HepG2 (cell line): ENCODE results near the gene MTA2. TPM values are rescaled to one million over a fixed set of nuclear protein-coding genes. Genes with fewer than 3 reads are reported as not detected.

ENCODE experiments used
- GATAD1 ChIP-seq: IDR thresholded peaks from 2 replicates; pipeline ENCODE4 v1.6.1; 2016; ENCODE audit warnings: missing genetic modification reagents, missing compliant biosample characterization
- KAT8 ChIP-seq: IDR thresholded peaks from 2 replicates; pipeline ENCODE4 v1.6.1; 2016; ENCODE audit warnings: missing genetic modification reagents, missing compliant biosample characterization
- MAZ ChIP-seq, 2 experiments: sonication (generic) in 1 of 2; formaldehyde crosslinking in 1 of 2; IDR thresholded peaks; 2 replicates each; pipeline versions ENCODE4 v1.5.0 to v1.6.1; 2012 to 2020; ENCODE audit warnings: low read depth in 2 of 2, mild to moderate bottlenecking in 2 of 2, borderline replicate concordance in 1 of 2, improper control_type of control experiment in 1 of 2, low read length in 1 of 2, missing genetic modification reagents in 1 of 2, moderate library complexity in 1 of 2
- NR3C1 ChIP-seq: sonication (generic); formaldehyde crosslinking; IDR thresholded peaks from 2 replicates; pipeline ENCODE4 v1.4.0; 2020; ENCODE audit warnings: missing genetic modification reagents
- RBM22 ChIP-seq: fragments of 200-400 bp; formaldehyde crosslinking; optimal IDR thresholded peaks from 2 replicates; pipeline ENCODE3; 2017; ENCODE audit warnings: mild to moderate bottlenecking, low read length, moderate library complexity
- YEATS4 ChIP-seq: sonication (generic); formaldehyde crosslinking; IDR thresholded peaks from 2 replicates; pipeline ENCODE4 v1.4.0; 2020; ENCODE audit warnings: missing genetic modification reagents, borderline replicate concordance
- ZNF329 ChIP-seq: sonication (generic); formaldehyde crosslinking; IDR thresholded peaks from 2 replicates; pipeline ENCODE4 v1.9.0; 2021; ENCODE audit warnings: low read depth, mild to moderate bottlenecking, missing genetic modification reagents
- ZNF331 ChIP-seq: sonication (generic); formaldehyde crosslinking; IDR thresholded peaks from 2 replicates; pipeline ENCODE4 v1.4.0; 2020; ENCODE audit warnings: missing genetic modification reagents
- ZNF780A ChIP-seq: sonication (generic); formaldehyde crosslinking; IDR thresholded peaks from 2 replicates; pipeline ENCODE4 v1.8.0; 2022; ENCODE audit warnings: mild to moderate bottlenecking, missing genetic modification reagents, moderate library complexity
- polyA plus RNA-seq, 8 experiments: library from polyadenylated mRNA; depleted of rRNA in 3 of 8; stranded (reverse) in 7 of 8; unstranded in 1 of 8; fragments of >200 nt; fragmentation: Illumina TruSeq in 4 of 8; extraction: Trizol in 4 of 8; gene quantifications; 2 replicates each; pipeline versions ENCODE4 v1.2.1 to v1.2.3, GENCODE V29; 2011 to 2016; ENCODE audit warnings: low read depth in 4 of 8, missing spikeins in 1 of 8, mixed read lengths in 1 of 8; ENCODE audit not compliant: insufficient read depth in 1 of 8
- total RNA-seq, 5 experiments: library from RNA; depleted of rRNA; stranded (reverse); fragments of >200 nt; fragmentation: Illumina TruSeq; extraction: Trizol; gene quantifications; 2 replicates each; pipeline ENCODE4 v1.2.3, GENCODE V29; 2016; ENCODE audit warnings: low read depth in 1 of 5
- TF ChIP-seq, protein P1 (sequence below): sonication (generic); formaldehyde crosslinking; IDR thresholded peaks from 2 replicates; pipeline ENCODE4 v1.4.0; 2020; ENCODE audit warnings: missing genetic modification reagents, low read depth, mild to moderate bottlenecking, borderline replicate concordance
- TF ChIP-seq, protein P2 (sequence below): sonication (generic); formaldehyde crosslinking; IDR thresholded peaks from 2 replicates; pipeline ENCODE4 v1.9.0; 2021; ENCODE audit warnings: missing genetic modification reagents, mild to moderate bottlenecking, borderline replicate concordance
- TF ChIP-seq, protein P3 (sequence below): sonication (generic); formaldehyde crosslinking; IDR thresholded peaks from 2 replicates; pipeline ENCODE4 v1.8.0; 2022; ENCODE audit warnings: mild to moderate bottlenecking, missing genetic modification reagents; ENCODE audit not compliant: insufficient replicate concordance

Gene MTA2
- total and polyA plus RNA-seq, 2 of the 13 experiments (the other 11 are each of a cell fraction or from before 2014, with no cell fraction given) = 14.0 to 70.0 TPM

DNA sequence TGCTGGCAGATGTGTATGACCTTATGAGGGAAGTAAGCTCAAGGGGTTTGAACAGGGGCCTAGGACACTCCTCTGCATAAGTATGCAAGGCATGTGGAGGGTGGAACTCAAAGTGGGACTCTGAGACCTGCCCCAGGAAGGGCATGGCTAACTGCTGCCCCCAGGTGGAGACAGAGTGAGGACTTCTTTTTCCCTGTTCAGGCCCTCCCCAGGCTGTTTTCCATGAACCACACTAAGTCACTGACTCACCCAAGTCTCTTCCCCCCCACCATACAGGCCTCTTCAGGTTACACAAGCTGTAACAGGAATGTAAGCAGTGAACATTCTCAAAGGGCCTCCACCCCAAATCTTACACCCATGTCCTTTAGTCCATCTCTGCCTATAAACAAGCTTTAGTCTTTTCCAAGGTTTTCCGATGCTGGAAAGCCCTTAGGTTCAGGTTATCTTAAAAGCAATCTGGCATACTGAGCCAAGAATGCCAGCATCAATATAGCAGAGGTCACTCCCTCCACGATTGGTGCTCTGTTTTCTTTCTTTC lies 41.0 kb downstream of the MTA2 start (continued):
- TF ChIP-seq KAT8 (CRISPR knock-in tag) = 0 out of 2 replicates have a peak, but pooled peaks have one; percentile 30
- TF ChIP-seq, protein P1, sequence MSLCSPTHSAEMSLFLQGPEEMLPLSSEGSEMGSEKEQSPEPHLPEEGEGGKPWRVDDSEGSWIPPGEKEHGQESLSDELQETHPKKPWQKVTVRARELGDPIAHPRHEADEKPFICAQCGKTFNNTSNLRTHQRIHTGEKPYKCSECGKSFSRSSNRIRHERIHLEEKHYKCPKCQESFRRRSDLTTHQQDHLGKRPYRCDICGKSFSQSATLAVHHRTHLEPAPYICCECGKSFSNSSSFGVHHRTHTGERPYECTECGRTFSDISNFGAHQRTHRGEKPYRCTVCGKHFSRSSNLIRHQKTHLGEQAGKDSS = no peak; the same call in 1 of the 2 replicates
- no peak for TF ChIP-seq YEATS4 (CRISPR knock-in tag)
- 0 out of 2 replicates have a peak, but pooled peaks have one; percentile 48 for TF ChIP-seq GATAD1 (CRISPR knock-in tag)
- TF ChIP-seq RBM22 = peak; percentile 35
- TF ChIP-seq ZNF329 = no peak
- TF ChIP-seq, protein P2, sequence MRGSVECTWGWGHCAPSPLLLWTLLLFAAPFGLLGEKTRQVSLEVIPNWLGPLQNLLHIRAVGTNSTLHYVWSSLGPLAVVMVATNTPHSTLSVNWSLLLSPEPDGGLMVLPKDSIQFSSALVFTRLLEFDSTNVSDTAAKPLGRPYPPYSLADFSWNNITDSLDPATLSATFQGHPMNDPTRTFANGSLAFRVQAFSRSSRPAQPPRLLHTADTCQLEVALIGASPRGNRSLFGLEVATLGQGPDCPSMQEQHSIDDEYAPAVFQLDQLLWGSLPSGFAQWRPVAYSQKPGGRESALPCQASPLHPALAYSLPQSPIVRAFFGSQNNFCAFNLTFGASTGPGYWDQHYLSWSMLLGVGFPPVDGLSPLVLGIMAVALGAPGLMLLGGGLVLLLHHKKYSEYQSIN (CRISPR knock-in tag) = no peak
- TF ChIP-seq NR3C1 (CRISPR knock-in tag) = no peak
- TF ChIP-seq ZNF780A (CRISPR knock-in tag) = no peak
- TF ChIP-seq MAZ (IDR thresholded peaks at IDR 0.05; ENCODE audit: borderline replicate concordance, low read depth, low read length) = no peak
- TF ChIP-seq MAZ (CRISPR knock-in tag; IDR thresholded peaks at IDR 0.05; ENCODE audit: low read depth) = 0 out of 2 replicates have a peak, but pooled peaks have one; percentile 25
- TF ChIP-seq, protein P3, sequence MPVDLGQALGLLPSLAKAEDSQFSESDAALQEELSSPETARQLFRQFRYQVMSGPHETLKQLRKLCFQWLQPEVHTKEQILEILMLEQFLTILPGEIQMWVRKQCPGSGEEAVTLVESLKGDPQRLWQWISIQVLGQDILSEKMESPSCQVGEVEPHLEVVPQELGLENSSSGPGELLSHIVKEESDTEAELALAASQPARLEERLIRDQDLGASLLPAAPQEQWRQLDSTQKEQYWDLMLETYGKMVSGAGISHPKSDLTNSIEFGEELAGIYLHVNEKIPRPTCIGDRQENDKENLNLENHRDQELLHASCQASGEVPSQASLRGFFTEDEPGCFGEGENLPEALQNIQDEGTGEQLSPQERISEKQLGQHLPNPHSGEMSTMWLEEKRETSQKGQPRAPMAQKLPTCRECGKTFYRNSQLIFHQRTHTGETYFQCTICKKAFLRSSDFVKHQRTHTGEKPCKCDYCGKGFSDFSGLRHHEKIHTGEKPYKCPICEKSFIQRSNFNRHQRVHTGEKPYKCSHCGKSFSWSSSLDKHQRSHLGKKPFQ (CRISPR knock-in tag) = no peak
- no peak for TF ChIP-seq ZNF331 (CRISPR knock-in tag)
